Naive thymus-derived CD4-positive, alpha-beta T cell (primary cell): ENCODE measurements around the gene ATP8A2. TPM values are rescaled to one million over a fixed set of nuclear protein-coding genes. Genes with fewer than 3 reads are reported as not detected.

Source experiments
- ATAC-seq: fragments of 150-1000 bp; cut with Tn5 transposase; 2 replicates; pipeline ENCODE4 v1.10.0; 2021; ENCODE audit warnings: mild to moderate bottlenecking, moderate library complexity
- CTCF ChIA-PET: fragments of 350-600 bp; sonication (Branson Sonifier 250); formaldehyde crosslinking; loops from one replicate; lab custom pipeline; 2021; ENCODE audit warnings: antibody characterized with exemption; lab: Charles Lee
- POLR2A ChIA-PET: fragments of 350-600 bp; sonication (Branson Sonifier 250); formaldehyde crosslinking; loops from one replicate; lab custom pipeline; 2021; ENCODE audit warnings: antibody characterized with exemption, inconsistent platforms; lab: Charles Lee
- DNase-seq, 9 donors: peaks; one replicate each; pipeline versions ENCODE4 v3.0.0 to v3.0.0-alpha.2; 2020 to 2022; ENCODE audit warnings: mixed read lengths in 1 of 9
- H3K27ac ChIP-seq: one replicate; pipeline ENCODE4 v1.7.0; 2013; ENCODE audit warnings: mild to moderate bottlenecking, low read depth, low read length, moderate library complexity
- H3K27me3 ChIP-seq, 2 donors: one replicate each; pipeline ENCODE4 v1.7.0; 2013; ENCODE audit warnings: low read length in 2 of 2, mild to moderate bottlenecking in 2 of 2, moderate library complexity in 2 of 2; ENCODE audit not compliant: control insufficient read depth in 2 of 2, insufficient read depth in 2 of 2
- H3K36me3 ChIP-seq, 3 experiments: 1 replicate in 2 of 3; 2 replicates in 1 of 3; pipeline ENCODE4 v1.7.0; 2013; ENCODE audit warnings: low read length in 3 of 3, mild to moderate bottlenecking in 3 of 3, moderate library complexity in 1 of 3; ENCODE audit not compliant: insufficient read depth in 3 of 3, control insufficient read depth in 2 of 3
- H3K4me1 ChIP-seq, 2 donors: one replicate each; pipeline ENCODE4 v1.7.0; 2013; ENCODE audit warnings: low read length in 2 of 2, mild to moderate bottlenecking in 2 of 2, moderate library complexity in 1 of 2; ENCODE audit not compliant: control insufficient read depth in 2 of 2, insufficient read depth in 2 of 2
- H3K4me3 ChIP-seq: 2 replicates; pipeline ENCODE4 v1.7.0; 2013; ENCODE audit warnings: mild to moderate bottlenecking, low read length
- H3K9me3 ChIP-seq, 3 experiments: 1 replicate in 2 of 3; 2 replicates in 1 of 3; pipeline ENCODE4 v1.7.0; 2013; ENCODE audit warnings: low read length in 3 of 3; ENCODE audit not compliant: control insufficient read depth in 2 of 3
- H3K27ac Mint-ChIP-seq, 9 donors: one replicate each; pipeline ENCODE4 v1.8.0; 2020 to 2022; ENCODE audit warnings: mixed read lengths in 9 of 9, mild to moderate bottlenecking in 8 of 9, moderate library complexity in 5 of 9, inconsistent platforms in 2 of 9
- H3K27me3 Mint-ChIP-seq, 5 donors: one replicate each; pipeline ENCODE4 v1.8.0; 2021 to 2022; ENCODE audit warnings: mixed read lengths in 5 of 5, mild to moderate bottlenecking in 1 of 5
- H3K36me3 Mint-ChIP-seq, 5 donors: one replicate each; pipeline ENCODE4 v1.8.0; 2020 to 2022; ENCODE audit warnings: mixed read lengths in 5 of 5, mild to moderate bottlenecking in 3 of 5, inconsistent platforms in 1 of 5
- H3K4me1 Mint-ChIP-seq, 7 donors: one replicate each; pipeline ENCODE4 v1.8.0; 2020 to 2022; ENCODE audit warnings: mixed read lengths in 7 of 7, mild to moderate bottlenecking in 3 of 7, inconsistent platforms in 1 of 7
- H3K4me3 Mint-ChIP-seq, 10 donors: one replicate each; pipeline ENCODE4 v1.8.0; 2020 to 2022; ENCODE audit warnings: mild to moderate bottlenecking in 10 of 10, mixed read lengths in 10 of 10, moderate library complexity in 6 of 10, inconsistent platforms in 2 of 10
- H3K9me3 Mint-ChIP-seq, 11 donors: one replicate each; pipeline ENCODE4 v1.8.0; 2020 to 2022; ENCODE audit warnings: mixed read lengths in 11 of 11, mild to moderate bottlenecking in 4 of 11, inconsistent platforms in 1 of 11, moderate library complexity in 1 of 11
- intact Hi-C, 2 donors: fragments of 100-400 bp; cut with micrococcal nuclease; formaldehyde crosslinking; loops; one replicate each; pipeline ENCODE4 v1.15.1; 2023
- polyA plus RNA-seq, 2 donors: library from polyadenylated mRNA; unstranded; fragments of 300-500 nt; fragmentation: Illumina TruSeq; gene quantifications; one replicate each; pipeline ENCODE4 v1.2.3, GENCODE V29; 2021
- total RNA-seq, 6 experiments: library from RNA in 5 of 6; stranded (reverse) in 5 of 6; gene quantifications; 1 replicate in 5 of 6; 2 replicates in 1 of 6; pipeline ENCODE4 v1.2.3 and lab custom pipeline; 2021 to 2026

Gene ATP8A2
- total and polyA plus RNA-seq, 7 experiments from 2014 or later = 0.56 to 2.4 (median 1.2) TPM

- POLR2A ChIA-PET = no interaction called here
- Mint-ChIP-seq H3K9me3 (peaks cover 0 to 8% (median 0%) of the 10 kb centered on the region in 11 donors), H3K36me3 (peaks cover 0 to 11% (median 4%) of the 10 kb centered on the region in 5 donors), H3K4me3 (no peak overlapping the region), H3K27ac (no peak overlapping the region), H3K4me1 (peaks cover 19 to 50% (median 45%) of the 10 kb centered on the region in 7 donors), H3K27me3 (peaks cover 0 to 16% (median 0%) of the 10 kb centered on the region in 5 donors)
- no peak for DNase-seq
- no peaks in the 10 kb centered on the region for H3K36me3 ChIP-seq
- H3K27ac ChIP-seq = no peak overlapping the region
- CTCF ChIA-PET = no interaction called here
- H3K4me3 ChIP-seq = no peak overlapping the region
- intact Hi-C loops = loop anchor here in 1 of 2 donors (10.0 kb wide), 1 partner anchor 355 kb away; the partner anchor contains the start of gene RNF6
- H3K4me1 ChIP-seq = peaks cover 12 to 23% of the 10 kb centered on the region in 2 donors
- H3K27me3 ChIP-seq = no peaks in the 10 kb centered on the region
- H3K9me3 ChIP-seq = no peaks in the 10 kb centered on the region
- no peak for ATAC-seq
Measured at GRCh38 chr13:25869941-25870340, 498.2 kb downstream of the ATP8A2 start.

DNA sequence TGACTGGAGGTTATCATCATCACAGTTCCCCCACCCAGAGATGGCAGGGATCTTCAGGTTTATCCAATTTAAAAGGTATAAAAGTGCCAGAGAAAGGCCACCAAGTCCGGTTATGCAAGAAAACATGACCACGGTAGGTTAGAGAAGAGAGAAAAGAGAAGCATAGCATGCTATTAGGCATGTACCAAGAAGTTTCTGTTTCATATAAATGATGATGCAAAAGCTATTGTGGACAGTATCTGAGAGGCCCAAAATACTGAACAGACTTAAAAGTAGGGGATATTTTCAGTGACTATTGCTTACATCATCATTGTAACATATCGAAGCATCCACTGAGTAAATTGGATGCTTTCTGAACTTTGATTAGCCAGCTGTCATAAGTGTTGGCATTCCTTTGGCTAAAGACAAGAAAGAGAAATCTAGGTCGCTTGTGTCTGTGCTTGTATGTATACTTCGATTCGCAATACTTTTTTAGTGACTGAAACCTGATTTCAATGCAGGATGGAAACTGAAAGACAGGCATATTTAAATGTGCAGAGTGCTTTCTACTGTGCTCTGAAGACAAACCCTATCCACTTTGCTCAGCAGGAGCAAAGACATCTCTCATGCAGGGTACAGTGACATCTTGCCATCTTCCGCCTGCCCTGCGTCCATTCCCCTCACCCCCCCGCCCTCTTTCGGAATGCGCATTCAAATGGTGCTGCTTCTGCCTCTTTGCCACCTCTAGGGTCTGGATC is 499.8 kb downstream of the ATP8A2 start:
- H3K4me3 ChIP-seq = no peak overlapping the region
- H3K36me3 Mint-ChIP-seq = peaks cover 0 to 13% (median 4%) of the 10 kb centered on the region in 5 donors
- H3K4me1 Mint-ChIP-seq = peaks cover 26 to 63% (median 60%) of the 10 kb centered on the region in 7 donors
- peak overlapping the region in 8 of 9 donors; percentile 10 to 83 (median 46) for H3K27ac Mint-ChIP-seq
- peak overlapping the region in 2 of 10 donors; percentile 27 to 52 for H3K4me3 Mint-ChIP-seq
- peaks cover 0 to 13% (median 0%) of the 10 kb centered on the region in 11 donors for H3K9me3 Mint-ChIP-seq
- intact Hi-C loops = loop anchor here in 1 of 2 donors (10.0 kb wide), 1 partner anchor 353 kb away; the partner anchor contains the start of gene RNF6
- H3K9me3 ChIP-seq = no peaks in the 10 kb centered on the region
- no peaks in the 10 kb centered on the region for H3K36me3 ChIP-seq
- ATAC-seq (no peak), DNase-seq (no peak)
- CTCF ChIA-PET = no interaction called here
- H3K27ac ChIP-seq = no peak overlapping the region
- H3K27me3 Mint-ChIP-seq = peaks cover 0 to 5% (median 0%) of the 10 kb centered on the region in 5 donors
- no peaks in the 10 kb centered on the region for H3K27me3 ChIP-seq
- POLR2A ChIA-PET = no interaction called here
- H3K4me1 ChIP-seq = peaks cover 15 to 35% of the 10 kb centered on the region in 2 donors

GRCh38 chr13:25872481-25873241 is 500.9 kb downstream of the ATP8A2 start:
- intact Hi-C loops = loop anchor here in 1 of 2 donors (10.0 kb wide), 1 partner anchor 352 kb away; the partner anchor contains the start of gene RNF6
- no peaks in the 10 kb centered on the region for H3K36me3 ChIP-seq
- H3K27ac ChIP-seq = no peak overlapping the region
- ChIA-PET POLR2A (interaction anchor here (0.6 to 1.0 kb wide), 5 partner anchors 9 to 34 kb away, joined by 3 to 6 read pairs (median 3); no protein-coding TSS in a partner anchor), CTCF (interaction anchor here (0.6 to 0.8 kb wide), 2 partner anchors 33 to 65 kb away, joined by 3 read pairs; no protein-coding TSS in a partner anchor)
- H3K4me3 Mint-ChIP-seq = peak overlapping the region in 7 of 10 donors; percentile 6 to 71 (median 38)
- H3K9me3 ChIP-seq = no peaks in the 10 kb centered on the region
- DNase-seq (no peak), ATAC-seq (no peak)
- H3K27ac Mint-ChIP-seq = peak overlapping the region in 6 of 9 donors; percentile 34 to 87 (median 82)
- peaks cover 0 to 13% (median 0%) of the 10 kb centered on the region in 11 donors for H3K9me3 Mint-ChIP-seq
- peaks cover 0 to 13% (median 4%) of the 10 kb centered on the region in 5 donors for H3K36me3 Mint-ChIP-seq
- H3K27me3 Mint-ChIP-seq = peaks cover 0 to under 1% (median 0%) of the 10 kb centered on the region in 5 donors
- H3K27me3 ChIP-seq = no peaks in the 10 kb centered on the region
- peaks cover 29 to 73% (median 67%) of the 10 kb centered on the region in 7 donors for H3K4me1 Mint-ChIP-seq
- H3K4me1 ChIP-seq = peaks cover 15 to 41% of the 10 kb centered on the region in 2 donors
- H3K4me3 ChIP-seq = no peak overlapping the region

DNA sequence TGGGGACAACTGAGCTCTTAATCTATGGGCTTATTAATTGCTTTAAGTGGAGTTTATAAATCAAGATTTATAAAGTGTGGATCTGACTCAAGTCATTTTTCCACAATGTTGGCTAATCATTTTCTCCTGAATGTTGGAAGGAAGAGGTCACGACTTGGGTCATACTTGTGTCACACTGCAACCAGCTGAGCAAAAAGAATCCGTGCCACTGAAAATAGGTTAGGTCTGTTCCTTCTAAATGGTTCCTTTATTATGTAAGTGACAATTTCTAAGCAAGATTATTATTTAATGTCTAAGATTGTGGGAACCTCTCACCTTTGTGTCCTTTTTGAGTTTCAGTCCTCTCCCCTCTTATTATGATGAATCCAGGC is 501.5 kb downstream of the ATP8A2 start:
- Mint-ChIP-seq H3K9me3 (peaks cover 0 to 13% (median 0%) of the 10 kb centered on the region in 11 donors), H3K4me3 (peak overlapping the region in 5 of 10 donors; percentile 30 to 71 (median 58)), H3K27me3 (no peaks in the 10 kb centered on the region), H3K4me1 (peaks cover 33 to 78% (median 73%) of the 10 kb centered on the region in 7 donors), H3K36me3 (peaks cover 0 to 13% (median 4%) of the 10 kb centered on the region in 5 donors), H3K27ac (peak overlapping the region in 6 of 9 donors; percentile 34 to 87 (median 82))
- no peaks in the 10 kb centered on the region for H3K9me3 ChIP-seq
- H3K4me3 ChIP-seq = no peak overlapping the region
- DNase-seq (no peak), ATAC-seq (no peak)
- no peaks in the 10 kb centered on the region for H3K27me3 ChIP-seq
- POLR2A ChIA-PET = interaction anchor here (0.6 to 1.0 kb wide), 3 partner anchors 9 to 1577 kb away, joined by 3 to 4 read pairs (median 3); no protein-coding TSS in a partner anchor
- intact Hi-C loops = loop anchor here in 1 of 2 donors (10.0 kb wide), 1 partner anchor 352 kb away; the partner anchor contains the start of gene RNF6
- no peak overlapping the region for H3K27ac ChIP-seq
- peaks cover 15 to 44% of the 10 kb centered on the region in 2 donors for H3K4me1 ChIP-seq
- CTCF ChIA-PET = interaction anchor here (0.6 to 0.8 kb wide), 2 partner anchors 33 to 66 kb away, joined by 3 read pairs; no protein-coding TSS in a partner anchor
- H3K36me3 ChIP-seq = no peaks in the 10 kb centered on the region

DNA sequence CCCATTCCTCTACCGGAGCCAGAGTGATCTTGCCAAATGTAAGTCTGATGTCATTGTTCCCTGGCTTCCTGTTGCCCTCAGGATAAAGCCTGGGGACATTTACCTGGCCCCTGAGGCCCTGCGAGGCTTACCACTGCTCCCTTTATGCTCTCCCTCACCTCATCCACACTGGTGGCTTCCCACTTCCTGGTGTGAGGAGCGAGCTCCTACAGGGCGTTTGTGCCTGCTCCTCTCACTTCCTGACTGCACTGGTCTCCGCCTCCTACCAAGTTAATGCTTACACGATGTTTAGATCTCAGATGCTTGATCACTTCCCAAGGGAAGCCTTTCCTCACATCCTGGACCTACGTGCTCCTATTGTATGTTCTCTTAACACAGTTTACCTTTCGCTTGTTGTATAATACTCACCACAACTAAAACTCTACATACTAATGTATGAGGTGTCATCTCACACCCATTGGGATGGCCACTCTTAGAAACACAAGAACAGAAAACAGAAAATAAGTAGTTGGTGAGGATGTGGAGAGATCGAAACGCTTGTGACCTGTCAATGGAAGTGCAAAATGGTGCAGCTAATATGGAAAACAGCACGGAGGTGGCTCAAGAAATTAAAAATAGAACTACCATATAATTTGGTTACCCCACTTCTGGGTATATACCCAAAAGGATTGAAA is 502.4 kb downstream of the ATP8A2 start:
- Histone ChIP-seq H3K4me1 (peaks cover 15 to 44% of the 10 kb centered on the region in 2 donors), H3K9me3 (no peaks in the 10 kb centered on the region), H3K4me3 (peak overlapping the region; percentile 12), H3K36me3 (no peaks in the 10 kb centered on the region), H3K27me3 (no peaks in the 10 kb centered on the region), H3K27ac (peak overlapping the region; percentile 55)
- POLR2A ChIA-PET = interaction anchor here (0.6 to 1.6 kb wide), 6 partner anchors 9 to 1576 kb away, joined by 3 to 4 read pairs (median 3); partner anchors contain the start of gene SHISA2
- Mint-ChIP-seq H3K27ac (peak overlapping the region; percentile 57 to 94 (median 87)), H3K27me3 (no peaks in the 10 kb centered on the region), H3K4me1 (peaks cover 36 to 88% (median 78%) of the 10 kb centered on the region in 7 donors), H3K36me3 (peaks cover 0 to 13% (median 4%) of the 10 kb centered on the region in 5 donors), H3K4me3 (peak overlapping the region; percentile 6 to 75 (median 66)), H3K9me3 (peaks cover 0 to 13% (median 0%) of the 10 kb centered on the region in 11 donors)
- CTCF ChIA-PET = no interaction called here
- ATAC-seq (no peak), DNase-seq (no peak)
- intact Hi-C loops = loop anchor here (1.0 to 10.0 kb wide), 4 partner anchors 27 to 351 kb away; partner anchors contain the start of gene RNF6 (in 1 of the 2)
